Activated CD4-positive, alpha-beta T cell treated with anti-CD3 and anti-CD28 coated beads, Interleukin-2, amount 50 U/mL, for 48 hours (primary cell): ENCODE measurements around the gene ARID1B.

Source experiments
- DNase-seq, 2 experiments: peaks; one replicate each; pipeline ENCODE4 v3.0.0-alpha.2; 2020

Gene ARID1B

GRCh38 chr6:157221049-157221816 is 444.1 kb downstream of the ARID1B start:
- DNase-seq: peak; percentile 83 to 88

GRCh38 chr6:157221817-157222175 is 444.6 kb downstream of the ARID1B start:
- no peak for DNase-seq

- peak in 1 of 2 experiments; percentile 2 for DNase-seq
These were observed 445.2 kb downstream of the ARID1B start for GRCh38 chr6:157222201-157222981.

- DNase-seq: no peak
These were observed 445.8 kb downstream of the ARID1B start for GRCh38 chr6:157223021-157223430.

GRCh38 chr6:157223511-157223910 is 446.3 kb downstream of the ARID1B start:
- peak in 1 of 2 experiments; percentile 2 for DNase-seq

GRCh38 chr6:157224178-157224950 is 447.2 kb downstream of the ARID1B start:
- peak in 1 of 2 experiments; percentile 1 for DNase-seq

- DNase-seq: peak in 1 of 2 experiments; percentile 0
These were observed 447.9 kb downstream of the ARID1B start for GRCh38 chr6:157224951-157225574.

- DNase-seq: peak in 1 of 2 experiments; percentile 1
These were observed 448.4 kb downstream of the ARID1B start for GRCh38 chr6:157225575-157225995.

- DNase-seq: no peak
These were observed 448.9 kb downstream of the ARID1B start for GRCh38 chr6:157226026-157226625.

- peak in 1 of 2 experiments; percentile 1 for DNase-seq
These were observed 449.6 kb downstream of the ARID1B start for GRCh38 chr6:157226761-157227160.

- DNase-seq: peak in 1 of 2 experiments; percentile 2
These were observed 450.3 kb downstream of the ARID1B start for GRCh38 chr6:157227202-157228166.

GRCh38 chr6:157228426-157229131 is 451.4 kb downstream of the ARID1B start:
- no peak for DNase-seq

GRCh38 chr6:157229132-157229618 is 452.0 kb downstream of the ARID1B start:
- DNase-seq: no peak

- DNase-seq: no peak
These were observed 452.5 kb downstream of the ARID1B start for GRCh38 chr6:157229713-157230112.

GRCh38 chr6:157230910-157231309 is 453.7 kb downstream of the ARID1B start:
- no peak for DNase-seq

GRCh38 chr6:157232161-157232895 is 455.1 kb downstream of the ARID1B start:
- DNase-seq: no peak

- no peak for DNase-seq
These were observed 456.0 kb downstream of the ARID1B start for GRCh38 chr6:157233156-157233555.

- DNase-seq: no peak
These were observed 456.5 kb downstream of the ARID1B start for GRCh38 chr6:157233686-157234085.

GRCh38 chr6:157235600-157236039 is 458.4 kb downstream of the ARID1B start:
- peak; percentile 53 to 66 for DNase-seq
